HepG2 (cell line): ENCODE data around the gene FAM180A.

Experiments used
- CTCF ChIP-seq: sonication (generic); formaldehyde crosslinking; IDR thresholded peaks from 2 replicates; pipeline ENCODE4 v1.5.0; 2020; ENCODE audit warnings: mild to moderate bottlenecking, missing genetic modification reagents, moderate library complexity
- DR1 ChIP-seq: sonication (generic); formaldehyde crosslinking; IDR thresholded peaks from 2 replicates; pipeline ENCODE4 v1.8.0; 2021; ENCODE audit warnings: mild to moderate bottlenecking, missing genetic modification reagents, inconsistent platforms
- ERF ChIP-seq: IDR thresholded peaks from 2 replicates; pipeline ENCODE4 v1.6.1; 2018; ENCODE audit warnings: missing biosample characterization, missing genetic modification reagents
- YY1 ChIP-seq: IDR thresholded peaks from 2 replicates; pipeline ENCODE4 v1.6.1; 2011; ENCODE audit warnings: low read length, low read depth, moderate library complexity, mild to moderate bottlenecking; ENCODE audit not compliant: insufficient read depth, insufficient replicate concordance

DNA sequence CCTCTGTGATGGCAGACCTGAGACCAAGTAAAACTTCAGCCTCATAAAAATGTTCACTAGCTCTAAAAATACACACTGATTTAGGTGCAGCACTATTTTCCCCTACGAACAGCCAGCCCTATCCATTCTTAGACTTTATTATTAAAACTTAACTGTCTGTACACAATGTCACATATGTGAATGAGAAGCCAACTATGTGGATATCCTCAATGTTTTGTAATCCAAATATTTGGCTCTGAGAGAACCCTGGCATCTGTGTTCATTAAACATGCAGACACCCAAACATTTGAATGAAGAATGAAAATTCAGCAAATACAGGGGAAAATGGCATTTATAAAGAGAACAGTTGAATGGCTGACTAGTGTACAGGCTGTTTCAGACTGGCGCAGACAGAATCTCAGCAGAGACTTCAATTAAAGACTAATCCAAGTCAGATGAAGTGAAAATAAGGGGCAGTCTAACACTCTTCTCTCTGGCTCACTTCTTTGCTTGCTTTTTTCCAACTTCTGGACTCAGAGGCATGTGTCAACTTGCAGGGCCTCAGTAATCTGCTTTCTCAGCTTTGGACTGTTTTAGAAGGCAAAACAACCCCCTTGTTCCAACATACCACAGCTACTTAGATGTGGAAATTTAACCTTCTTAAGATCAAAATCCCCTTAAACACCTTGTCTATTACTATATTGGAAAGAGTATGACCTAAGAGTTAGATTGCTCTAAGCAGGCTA lies 47.4 kb upstream of the FAM180A start:
- TF ChIP-seq DR1, result no peak
- TF ChIP-seq YY1, result no peak
- no peak for TF ChIP-seq CTCF (CRISPR knock-in tag)
- TF ChIP-seq ERF (CRISPR knock-in tag), result no peak
